ENCODE data around the gene C3orf80.

DNA sequence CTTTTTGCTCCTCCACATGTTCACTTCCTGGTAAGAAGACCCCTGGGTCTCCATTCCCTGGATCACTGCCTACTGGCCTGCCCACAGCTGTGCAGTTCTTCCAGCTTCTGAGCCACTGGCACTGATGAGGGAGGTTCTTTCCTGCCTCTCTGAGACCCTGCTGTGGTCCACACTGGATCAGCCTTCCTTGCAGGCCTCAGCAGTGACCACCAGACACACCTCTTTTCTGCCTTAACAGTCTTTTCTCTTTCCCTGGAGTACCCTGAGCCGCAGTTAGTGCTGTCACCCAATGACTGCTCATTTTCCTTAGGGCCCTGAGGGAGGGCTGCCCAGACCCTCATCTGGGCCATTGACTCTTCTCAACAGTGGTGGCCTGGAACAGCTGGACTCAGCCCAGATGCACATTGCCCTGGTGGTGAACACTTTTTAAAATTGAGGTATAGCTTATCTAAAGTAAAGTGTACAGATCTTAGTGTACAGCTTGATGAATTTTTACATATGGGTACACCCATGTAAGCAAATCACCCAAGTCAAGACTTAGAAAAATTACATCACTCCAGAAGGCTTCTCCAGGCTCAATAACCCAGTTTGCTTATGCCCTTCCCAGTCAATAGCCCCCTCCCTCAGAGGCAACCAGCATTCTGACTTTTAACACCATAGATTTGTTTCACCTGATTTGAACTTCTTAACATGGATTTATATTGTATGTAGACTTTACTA, 32.8 kb upstream of the C3orf80 start:
- TF ChIP-seq CHD2 (IDR thresholded peaks at IDR 0.05; ENCODE audit: low read length, partially characterized antibody) (no peak), GATA2 (CRISPR knock-in tag; IDR thresholded peaks at IDR 0.05) (no peak), YY1 (IDR thresholded peaks at IDR 0.05; ENCODE audit: low read depth) (no peak), CTCF (IDR thresholded peaks at IDR 0.05) (no peak), RAD21 (IDR thresholded peaks at IDR 0.05; ENCODE audit: low read length) (no peak), ZBTB33 (IDR thresholded peaks at IDR 0.05; ENCODE audit: borderline replicate concordance, low read depth) (no peak), EP300 (IDR thresholded peaks at IDR 0.05; ENCODE audit: borderline replicate concordance in 1 of 2, low read depth in 1 of 2, low read length in 1 of 2) (no peak), RFX5 (IDR thresholded peaks at IDR 0.05; ENCODE audit: low read length) (no peak), TAF1 (IDR thresholded peaks at IDR 0.05; ENCODE audit: borderline replicate concordance, low read depth, low read length) (no peak)
- TF ChIP-seq, protein P1, sequence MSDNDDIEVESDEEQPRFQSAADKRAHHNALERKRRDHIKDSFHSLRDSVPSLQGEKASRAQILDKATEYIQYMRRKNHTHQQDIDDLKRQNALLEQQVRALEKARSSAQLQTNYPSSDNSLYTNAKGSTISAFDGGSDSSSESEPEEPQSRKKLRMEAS (IDR thresholded peaks at IDR 0.05; ENCODE audit: low read depth): no peak
- TF ChIP-seq, protein P2, sequence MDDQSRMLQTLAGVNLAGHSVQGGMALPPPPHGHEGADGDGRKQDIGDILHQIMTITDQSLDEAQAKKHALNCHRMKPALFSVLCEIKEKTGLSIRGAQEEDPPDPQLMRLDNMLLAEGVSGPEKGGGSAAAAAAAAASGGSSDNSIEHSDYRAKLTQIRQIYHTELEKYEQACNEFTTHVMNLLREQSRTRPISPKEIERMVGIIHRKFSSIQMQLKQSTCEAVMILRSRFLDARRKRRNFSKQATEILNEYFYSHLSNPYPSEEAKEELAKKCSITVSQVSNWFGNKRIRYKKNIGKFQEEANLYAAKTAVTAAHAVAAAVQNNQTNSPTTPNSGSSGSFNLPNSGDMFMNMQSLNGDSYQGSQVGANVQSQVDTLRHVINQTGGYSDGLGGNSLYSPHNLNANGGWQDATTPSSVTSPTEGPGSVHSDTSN (IDR thresholded peaks at IDR 0.05): no peak

Data from SK-N-SH (cell line).